CD4-positive, alpha-beta T cell treated with Interleukin-21 for 1 hour (primary cell): Measurements from ENCODE around the gene OR10H1.
"Not testable (repeated sequence)": the region's sequence is repeated elsewhere in the genome, so short reads cannot be mapped to it uniquely, and the experiment has no call there.

Experiments
- DNase-seq: peaks from one replicate; pipeline ENCODE4 v3.0.0-alpha.2; 2020

OR10H1 gene

GRCh38 chr19:15815306-15815705 lies at the start of gene OR10H1:
Gene OR10H1, minus strand, starts transcription at chr19:15815664. Its CDS starts 7,627 bp downstream, at chr19:15808037.
- no peak for DNase-seq

GRCh38 chr19:15864824-15865223 lies 49.4 kb upstream of the OR10H1 start:
- DNase-seq = no peak

GRCh38 chr19:15863272-15863671 lies 47.8 kb upstream of the OR10H1 start:
- no peak for DNase-seq

- DNase-seq = no peak
These were observed 47.0 kb upstream of the OR10H1 start for GRCh38 chr19:15862444-15862843.

- no peak for DNase-seq
These were observed 45.1 kb upstream of the OR10H1 start for GRCh38 chr19:15860522-15860921.

GRCh38 chr19:15859187-15859586 lies 43.7 kb upstream of the OR10H1 start:
- no peak for DNase-seq

- no peak for DNase-seq
These were observed 34.9 kb upstream of the OR10H1 start for GRCh38 chr19:15850385-15850784.

- DNase-seq = no peak
These were observed 31.5 kb upstream of the OR10H1 start for GRCh38 chr19:15846923-15847322.

GRCh38 chr19:15843894-15844222 lies 28.4 kb upstream of the OR10H1 start:
- DNase-seq = not testable (repeated sequence)

GRCh38 chr19:15843203-15843893 lies 27.9 kb upstream of the OR10H1 start:
- DNase-seq = peak; percentile 19

- DNase-seq = no peak
These were observed 26.6 kb upstream of the OR10H1 start for GRCh38 chr19:15841875-15842569.

- no peak for DNase-seq
These were observed 25.4 kb upstream of the OR10H1 start for GRCh38 chr19:15840833-15841232.

GRCh38 chr19:15839888-15840287 lies 24.4 kb upstream of the OR10H1 start:
- DNase-seq = not testable (repeated sequence)

- no peak for DNase-seq
These were observed 22.9 kb upstream of the OR10H1 start for GRCh38 chr19:15838351-15838750.

- DNase-seq = no peak
These were observed 21.8 kb upstream of the OR10H1 start for GRCh38 chr19:15837221-15837731.

GRCh38 chr19:15836330-15837220 lies 21.1 kb upstream of the OR10H1 start:
- peak; percentile 96 for DNase-seq

GRCh38 chr19:15835565-15836329 lies 20.3 kb upstream of the OR10H1 start:
- DNase-seq = peak; percentile 85

GRCh38 chr19:15834232-15834631 lies 18.8 kb upstream of the OR10H1 start:
- DNase-seq = not testable (repeated sequence)

- no peak for DNase-seq
These were observed 16.2 kb upstream of the OR10H1 start for GRCh38 chr19:15831626-15832025.

GRCh38 chr19:15829786-15830185 lies 14.3 kb upstream of the OR10H1 start:
- DNase-seq = no peak

- no peak for DNase-seq
These were observed 13.8 kb upstream of the OR10H1 start for GRCh38 chr19:15829306-15829698.

GRCh38 chr19:15828611-15829305 lies 13.3 kb upstream of the OR10H1 start:
- not testable (repeated sequence) for DNase-seq
